ENCODE measurements around the gene AGAP5.

AGAP5 gene

DNA sequence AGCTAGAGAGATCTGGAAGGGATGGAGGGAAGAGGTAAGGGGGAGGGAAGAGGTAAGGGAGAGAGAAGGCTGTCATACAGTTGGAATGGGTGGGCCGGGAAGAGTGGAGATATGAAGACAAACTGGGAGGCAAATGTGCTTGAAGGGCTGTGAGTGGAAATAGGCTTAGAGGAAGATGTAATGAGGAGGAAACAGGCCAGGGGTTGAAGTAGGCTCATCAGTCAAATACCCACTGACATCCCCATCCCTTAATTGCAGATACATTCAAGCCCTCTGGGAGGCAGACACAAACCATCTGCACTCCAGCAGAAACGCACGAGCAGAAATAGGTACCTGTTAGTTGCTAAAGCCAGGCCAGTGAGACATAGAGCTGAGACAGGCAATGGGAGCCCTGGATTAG, 44.2 kb downstream of the AGAP5 start:
- peak; percentile 38 for DNase-seq (ENCODE audit: low read depth, low spot score)

DNA sequence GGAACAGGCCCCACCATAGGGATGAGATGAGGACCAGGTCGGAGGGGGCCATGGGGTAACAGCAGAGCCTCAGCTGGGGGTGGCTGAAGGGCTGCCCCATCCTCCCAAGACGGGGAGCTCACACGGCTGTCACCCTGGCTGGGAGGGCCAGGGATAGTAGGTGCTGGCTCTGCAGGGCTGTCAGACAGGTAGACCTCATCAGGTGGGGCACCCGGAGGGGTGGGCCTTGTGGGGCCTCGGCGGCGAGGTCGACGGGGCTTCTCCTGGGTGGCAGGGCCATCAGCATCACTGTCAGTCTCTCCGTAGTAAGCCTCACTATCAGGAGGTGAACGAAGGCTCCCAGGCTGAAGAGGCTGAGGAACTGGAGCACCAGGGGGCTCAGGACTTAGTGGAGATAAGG, 44.7 kb downstream of the AGAP5 start:
- DNase-seq (ENCODE audit: low read depth, low spot score), result no peak

DNA sequence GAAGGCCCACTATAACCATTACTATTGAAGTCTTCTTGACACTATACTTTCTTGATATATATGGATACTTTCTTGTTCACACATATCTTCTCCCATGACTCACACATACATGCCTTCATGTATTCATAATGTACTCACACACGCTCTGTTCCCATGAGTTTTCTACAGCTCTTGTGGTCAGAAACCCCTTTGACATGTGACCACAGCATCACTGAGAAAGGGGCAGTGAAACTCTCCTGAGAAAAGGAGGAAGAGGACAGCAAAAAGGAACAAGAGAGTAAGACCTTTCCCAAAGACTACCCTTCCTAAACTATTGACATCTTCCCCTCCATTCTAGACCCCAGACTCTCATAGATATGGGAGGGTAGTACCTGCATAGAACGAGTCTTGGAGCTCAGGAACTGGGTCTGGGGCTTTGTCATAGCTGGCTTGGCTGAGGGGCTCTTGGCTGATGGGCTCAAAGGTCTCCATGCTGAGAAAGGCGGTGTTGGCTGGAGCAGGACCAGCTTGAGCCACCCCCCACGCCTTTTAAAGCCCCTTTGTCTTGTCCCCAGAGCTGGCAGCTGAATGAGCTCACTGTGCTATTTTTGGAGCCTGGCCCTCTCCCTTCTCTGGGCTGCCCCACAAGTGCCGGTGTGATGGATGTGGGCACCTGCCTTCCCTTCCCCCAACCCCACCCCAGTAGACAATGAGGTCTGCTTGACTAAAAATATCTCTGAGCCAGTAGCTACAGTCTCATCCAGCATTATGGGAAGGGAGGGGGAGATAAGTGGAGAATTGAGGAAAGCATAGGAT, 47.2 kb downstream of the AGAP5 start:
- peak; percentile 50 for DNase-seq (ENCODE audit: low read depth, low spot score)

DNA sequence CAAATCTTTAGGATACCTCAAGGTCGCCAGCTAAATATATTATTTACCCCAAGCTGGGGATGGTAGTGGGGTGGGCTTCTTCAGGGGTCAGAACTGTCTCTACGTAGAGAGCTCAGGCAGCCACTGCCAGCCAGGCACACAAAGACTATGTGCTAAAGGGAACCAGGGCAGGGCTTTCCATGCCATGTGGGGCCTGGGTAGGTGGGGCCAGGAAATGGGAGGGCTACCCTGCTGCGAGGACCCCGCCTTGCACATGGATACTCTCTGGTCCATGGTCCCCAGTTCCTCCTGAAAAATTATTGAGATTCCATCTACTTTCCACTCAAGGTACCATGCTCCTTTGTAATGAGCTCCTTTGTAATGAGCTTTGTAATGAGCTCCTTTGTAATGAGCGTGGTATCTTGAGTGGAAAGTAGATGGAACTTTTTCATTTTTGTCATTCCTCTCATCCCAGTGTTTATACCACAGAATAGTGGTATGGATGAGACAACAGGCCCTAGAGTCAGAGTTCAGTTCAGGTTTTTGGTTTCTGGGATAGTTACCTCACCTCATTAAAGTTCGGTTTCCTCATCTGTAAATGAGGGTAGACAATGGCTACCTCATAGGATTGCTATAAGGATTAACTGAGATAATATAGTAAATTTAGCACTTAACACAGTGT, 47.9 kb downstream of the AGAP5 start:
- no peak for DNase-seq (ENCODE audit: low read depth, low spot score)

DNA sequence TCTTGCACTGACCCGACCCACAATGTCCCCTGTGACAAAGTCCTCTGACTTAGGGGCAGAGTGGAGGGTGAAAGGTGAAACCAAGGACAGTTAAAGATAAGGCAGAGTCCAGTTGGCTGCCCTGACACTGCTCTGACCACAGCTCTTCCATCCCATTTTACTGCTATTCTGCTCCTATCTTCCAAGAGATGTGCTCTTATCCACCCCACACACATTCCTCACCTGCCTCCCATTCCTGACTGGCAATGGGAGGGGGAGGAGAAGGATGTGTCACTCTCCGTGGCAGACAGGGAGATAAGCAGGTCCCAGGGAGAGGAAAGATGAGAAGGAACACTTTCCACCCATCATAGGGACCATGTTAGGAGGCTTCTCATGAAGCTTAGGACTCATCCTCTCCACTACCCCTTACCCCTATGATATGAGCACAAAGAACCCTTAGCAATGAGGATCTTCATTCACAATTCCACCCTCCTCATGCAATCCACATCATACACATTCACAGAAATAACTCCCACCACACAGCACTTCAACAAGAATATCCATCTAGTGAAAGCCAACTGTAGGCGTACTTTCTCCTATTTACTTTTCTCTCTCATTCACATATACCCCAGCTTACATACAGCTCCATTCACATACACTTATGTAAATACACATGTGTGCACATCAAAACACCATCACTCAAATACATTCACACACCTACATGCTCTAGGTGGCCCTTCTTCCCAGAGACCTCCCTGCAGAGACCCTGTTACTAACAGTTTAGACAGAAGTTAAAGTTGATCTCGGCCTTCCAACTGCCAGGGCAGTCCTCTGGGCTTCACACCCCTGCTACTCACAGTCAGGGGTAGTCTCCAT, 48.7 kb downstream of the AGAP5 start:
- peak; percentile 56 for DNase-seq (ENCODE audit: low read depth, low spot score)

DNA sequence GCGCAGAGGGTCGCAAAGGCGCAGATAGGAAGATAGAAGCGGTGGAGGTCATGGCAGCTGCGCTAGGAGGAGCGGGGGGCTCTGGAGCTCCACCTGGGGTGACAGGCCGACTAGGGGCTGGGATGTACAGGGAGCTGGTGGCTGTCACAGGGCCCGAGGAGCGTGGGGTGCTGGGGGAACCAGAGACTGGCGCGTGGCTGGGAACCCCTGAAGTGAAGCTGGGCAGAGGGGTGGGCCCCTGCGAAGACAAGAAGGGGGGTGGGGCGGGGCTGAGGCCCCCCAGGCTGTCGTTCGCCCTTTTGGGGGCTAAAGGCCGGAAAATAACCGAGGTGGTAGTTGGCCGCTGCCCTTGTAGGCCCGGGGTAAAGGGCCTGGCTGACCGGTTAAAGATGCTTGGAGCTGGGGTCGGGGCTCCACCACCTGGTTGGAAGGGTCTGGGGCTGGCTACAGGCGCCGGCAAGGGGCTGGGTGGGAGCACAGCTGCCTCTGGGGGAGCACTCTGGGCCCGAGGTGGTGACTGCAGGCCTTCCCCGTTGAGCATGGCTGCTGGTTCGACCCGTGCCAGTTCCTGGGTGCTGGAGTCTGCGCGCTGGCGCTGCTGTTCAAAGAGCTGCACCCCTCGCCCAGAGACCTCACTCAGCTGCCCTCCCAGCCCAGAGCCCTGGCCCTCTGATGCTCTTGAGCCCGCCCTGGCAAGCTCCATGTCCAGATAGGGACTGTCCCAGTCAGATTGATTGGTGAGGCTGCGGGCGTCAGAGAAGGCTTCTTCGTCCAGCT, 49.8 kb downstream of the AGAP5 start:
- no peak for DNase-seq (ENCODE audit: low read depth, low spot score)

DNA sequence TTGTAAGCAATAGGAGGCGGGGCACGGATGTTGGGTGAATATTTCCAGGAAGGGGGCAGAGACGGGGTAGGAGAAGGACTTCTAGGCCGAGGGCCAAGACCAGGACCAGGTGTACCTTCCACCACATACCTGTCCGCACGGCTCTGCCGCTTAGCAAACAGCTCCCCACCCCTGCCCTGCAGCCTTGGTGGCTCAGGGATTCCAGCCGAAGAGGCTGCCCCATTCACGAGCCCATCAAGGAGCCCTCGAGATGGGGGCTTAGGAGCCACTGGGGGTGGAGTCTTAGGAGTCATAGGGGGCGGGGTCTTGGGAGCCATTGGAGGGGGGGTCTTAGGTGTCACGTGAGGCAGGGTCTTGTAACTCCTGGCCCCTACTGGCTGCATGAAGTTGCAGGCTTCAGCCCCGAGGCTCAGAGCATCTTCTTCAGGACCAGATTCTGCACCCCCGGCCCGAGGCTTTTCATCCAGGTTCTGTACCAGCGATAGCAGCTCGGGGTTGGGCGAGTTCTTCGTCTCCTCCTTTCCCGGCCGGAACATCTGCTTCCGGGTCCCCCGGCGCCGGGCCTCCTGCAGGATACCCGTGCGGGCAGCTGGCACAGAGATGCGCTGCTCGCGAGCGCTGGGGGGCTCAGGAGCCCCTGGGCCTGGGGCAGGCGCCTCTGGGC, 50.6 kb downstream of the AGAP5 start:
- DNase-seq (ENCODE audit: low read depth, low spot score), result peak; percentile 88

DNA sequence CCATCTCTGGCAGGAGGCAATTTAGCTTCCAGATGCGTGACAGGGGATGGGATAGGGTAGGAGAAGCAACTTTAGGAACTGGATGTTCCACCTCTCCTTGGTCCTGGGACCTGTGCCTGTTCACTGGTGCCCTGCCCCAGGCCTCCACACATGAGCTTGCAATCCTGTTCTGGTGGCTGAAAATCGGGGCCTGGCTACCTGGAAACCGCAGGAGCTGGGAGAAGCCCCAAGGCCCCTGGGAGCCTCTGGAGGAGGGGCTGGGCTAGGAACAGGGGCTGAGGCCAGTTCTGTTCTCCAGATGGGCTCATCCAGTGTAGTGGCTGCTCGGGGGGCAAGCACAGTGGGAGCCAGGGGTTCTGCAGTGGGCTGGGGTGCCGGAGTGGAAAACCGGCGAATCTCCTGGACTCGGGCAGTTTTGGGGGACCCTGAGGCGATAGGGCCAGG, 51.3 kb downstream of the AGAP5 start:
- DNase-seq (ENCODE audit: low read depth, low spot score), result peak; percentile 45

DNA sequence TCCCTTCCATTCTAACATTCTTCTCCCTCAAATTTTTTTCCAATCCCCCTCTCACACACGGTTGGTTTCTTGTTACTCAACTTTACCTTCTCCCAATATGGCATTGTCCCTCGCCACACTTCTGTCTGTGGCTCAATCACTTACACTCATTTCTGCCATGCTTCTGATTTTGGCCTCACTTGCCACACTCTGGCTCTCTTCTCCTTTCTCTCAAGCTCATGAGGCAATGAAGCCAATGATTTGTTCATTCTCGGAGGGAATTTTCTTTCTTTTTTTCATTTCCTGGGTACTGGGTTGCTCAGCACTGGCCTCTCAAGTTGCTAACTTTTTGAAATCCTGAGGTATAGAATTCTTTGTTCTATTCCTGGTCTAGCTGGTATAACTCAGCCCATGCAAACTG, 52.7 kb downstream of the AGAP5 start:
- no peak for DNase-seq (ENCODE audit: low read depth, low spot score)

DNA sequence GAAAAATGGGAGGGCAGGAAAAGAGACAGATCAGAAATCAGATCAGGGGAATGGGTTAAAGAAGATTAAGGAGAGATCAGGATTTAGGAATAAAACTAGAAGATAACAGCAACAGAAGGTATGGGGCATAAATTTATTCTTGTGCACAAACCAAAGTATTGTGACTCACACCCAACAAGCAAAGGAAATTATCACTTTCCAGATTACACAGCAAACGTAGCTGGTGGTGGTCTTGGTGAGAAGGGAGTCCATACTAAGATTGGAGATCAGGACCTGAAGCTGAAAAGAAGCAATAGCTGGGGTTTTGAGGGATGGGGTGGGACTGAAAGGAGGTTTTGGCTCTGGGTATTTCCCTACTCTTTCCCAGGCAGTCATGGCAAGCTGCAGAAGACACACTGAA, 53.1 kb downstream of the AGAP5 start:
- DNase-seq (ENCODE audit: low read depth, low spot score), result no peak

DNA sequence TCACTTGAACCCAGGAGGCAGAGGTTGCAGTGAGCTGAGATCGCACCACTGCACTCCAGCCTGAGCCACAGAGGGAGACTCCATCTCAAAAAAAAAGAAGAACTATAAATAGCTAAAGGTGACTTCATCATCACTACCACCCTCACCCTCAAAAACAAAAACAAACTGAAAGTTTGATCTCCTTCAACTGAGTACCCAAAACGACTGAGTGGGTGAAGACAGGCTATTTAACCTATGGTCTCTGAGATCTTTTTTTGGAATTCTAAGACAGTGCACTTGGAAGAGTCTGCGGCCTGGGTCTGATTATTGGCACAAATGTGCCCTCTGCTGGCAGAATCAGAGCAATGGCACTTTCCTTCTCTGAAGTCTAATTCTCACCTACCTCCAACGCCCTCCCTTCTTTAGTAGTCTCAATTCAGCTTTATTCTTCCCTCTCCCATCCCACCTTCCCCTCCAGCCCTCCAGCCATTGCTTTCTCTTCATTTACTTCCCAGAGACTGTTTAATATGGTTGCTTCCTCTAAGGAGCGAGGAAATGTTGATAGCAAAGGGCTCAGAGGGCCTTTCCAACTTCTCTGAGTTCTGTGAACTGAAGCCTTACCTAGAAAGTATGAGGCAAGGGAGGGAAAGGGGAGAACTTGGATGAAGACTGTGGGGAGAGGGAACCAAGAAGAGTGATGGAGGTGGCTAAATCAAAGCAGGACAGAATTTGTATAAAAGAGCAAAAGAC, 53.7 kb downstream of the AGAP5 start:
- DNase-seq (ENCODE audit: low read depth, low spot score), result peak; percentile 78

DNA sequence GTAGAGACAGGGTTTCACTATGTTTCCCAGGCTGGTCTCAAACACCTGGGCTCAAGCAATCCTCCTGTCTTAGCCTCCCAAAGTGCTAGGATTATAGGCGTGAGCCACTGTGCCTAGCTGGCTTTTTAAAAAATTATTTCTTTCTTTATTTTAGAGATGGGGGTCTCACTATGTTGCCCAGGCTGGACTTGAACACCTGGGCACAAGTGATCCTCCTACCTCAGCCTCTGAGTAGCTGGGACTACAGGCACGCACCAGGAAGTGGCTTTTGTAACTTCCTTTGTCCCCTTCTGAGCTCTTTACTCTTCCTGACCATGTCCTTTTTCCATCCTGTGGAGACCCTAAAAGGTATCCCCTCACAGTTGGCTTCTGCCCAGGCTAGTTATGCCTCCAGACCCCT, 54.5 kb downstream of the AGAP5 start:
- no peak for DNase-seq (ENCODE audit: low read depth, low spot score)

DNA sequence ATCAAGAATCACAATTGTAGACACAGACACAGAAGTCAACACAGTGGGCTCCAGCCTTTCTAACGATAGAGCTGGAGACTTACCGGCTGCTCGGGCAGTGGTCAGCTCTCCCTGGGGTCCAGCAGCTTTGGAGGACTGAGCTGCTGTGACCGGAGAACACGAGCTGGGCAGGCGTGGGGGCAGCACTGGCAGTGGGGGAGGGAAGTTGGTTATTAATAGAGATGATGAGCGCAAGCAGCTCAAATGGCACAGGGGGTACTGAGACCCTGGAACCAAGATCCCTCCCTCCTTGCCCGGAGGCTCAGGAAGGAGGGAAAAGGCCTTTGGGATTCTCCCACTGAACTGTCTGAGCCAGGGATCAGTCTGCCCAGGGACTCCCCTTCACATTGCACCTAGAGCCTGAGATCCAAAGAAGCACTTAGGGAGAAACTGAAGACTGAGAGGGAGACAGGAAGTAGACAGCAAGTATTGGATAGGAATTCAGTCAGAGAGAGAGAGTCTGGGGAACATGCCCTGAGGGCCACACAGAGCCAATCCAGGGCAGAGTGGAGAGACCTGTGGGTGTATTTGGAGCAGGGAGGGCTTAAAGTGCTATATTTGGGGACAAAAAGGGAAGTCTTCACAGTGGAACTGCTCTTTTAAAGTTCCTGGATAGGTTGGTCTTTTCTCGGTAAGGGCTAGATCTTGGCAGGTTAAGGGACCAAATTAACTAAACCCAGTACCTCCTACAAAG, 56.4 kb downstream of the AGAP5 start, which contains the start of gene MYOZ1:
TSS of gene MYOZ1 (minus strand) at position 147 of the 733 bp plus-strand sequence. CDS start 1,457 bp downstream, outside the sequence.
- peak; percentile 68 for DNase-seq (ENCODE audit: low read depth, low spot score)

DNA sequence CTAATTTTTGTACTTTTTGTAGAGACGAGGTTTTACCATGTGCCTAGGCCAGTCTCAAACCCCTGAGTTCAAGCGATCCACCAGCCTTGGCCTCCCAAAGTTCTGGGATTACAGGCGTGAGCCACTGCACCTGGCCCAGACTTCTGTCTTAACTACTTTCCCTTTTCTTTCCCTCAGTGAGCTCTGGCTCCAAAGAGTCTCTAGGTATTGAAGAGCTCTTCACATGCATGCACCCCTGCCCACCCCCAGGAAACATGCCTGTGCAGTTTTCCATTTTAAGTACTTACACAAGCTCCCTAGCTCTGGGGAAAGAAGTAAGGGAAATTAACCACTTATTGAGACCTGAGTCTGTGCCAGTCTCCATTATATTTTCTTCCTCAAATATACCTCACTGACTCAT, 58.6 kb downstream of the AGAP5 start:
- DNase-seq (ENCODE audit: low read depth, low spot score), result no peak

DNA sequence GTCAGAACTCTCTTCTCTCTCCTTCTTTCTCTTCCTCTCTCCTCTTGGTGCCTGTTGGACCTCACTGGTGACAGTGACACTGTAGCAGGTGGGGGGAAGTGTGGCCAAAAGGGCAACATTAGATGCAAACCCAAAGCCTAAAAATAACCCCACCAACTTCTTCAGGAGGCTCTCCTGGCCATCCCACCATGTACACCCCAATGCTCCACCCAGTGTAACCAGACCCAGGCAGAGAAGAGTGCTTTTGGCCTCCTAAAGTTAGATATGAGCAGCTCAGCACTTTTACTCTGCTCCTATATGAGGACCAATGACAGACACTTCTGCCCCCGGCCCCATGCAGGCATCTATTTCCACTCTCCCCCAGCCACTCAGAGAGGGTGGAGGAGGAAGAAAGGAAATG, 62.1 kb downstream of the AGAP5 start:
- DNase-seq (ENCODE audit: low read depth, low spot score), result no peak

DNA sequence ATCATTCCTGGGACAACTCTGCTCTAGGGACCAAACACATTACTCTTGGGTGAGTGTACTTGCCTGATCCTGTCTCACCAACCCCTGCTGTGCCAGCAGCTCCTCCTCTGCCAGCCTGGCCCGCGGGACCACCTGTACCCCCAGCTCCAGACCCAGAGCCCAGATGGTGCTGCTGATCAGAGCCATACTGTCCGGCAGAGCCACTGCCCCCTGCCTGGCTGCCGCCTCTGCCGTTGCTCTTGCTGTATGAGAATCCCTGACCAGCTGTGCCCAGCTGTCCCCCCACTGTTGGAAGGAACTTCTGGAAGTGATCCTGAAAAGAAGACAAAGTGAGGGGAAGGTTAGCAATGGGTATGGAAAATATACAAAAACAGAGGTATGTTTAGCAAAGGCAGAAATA, 63.5 kb downstream of the AGAP5 start:
- DNase-seq (ENCODE audit: low read depth, low spot score), result no peak

DNA sequence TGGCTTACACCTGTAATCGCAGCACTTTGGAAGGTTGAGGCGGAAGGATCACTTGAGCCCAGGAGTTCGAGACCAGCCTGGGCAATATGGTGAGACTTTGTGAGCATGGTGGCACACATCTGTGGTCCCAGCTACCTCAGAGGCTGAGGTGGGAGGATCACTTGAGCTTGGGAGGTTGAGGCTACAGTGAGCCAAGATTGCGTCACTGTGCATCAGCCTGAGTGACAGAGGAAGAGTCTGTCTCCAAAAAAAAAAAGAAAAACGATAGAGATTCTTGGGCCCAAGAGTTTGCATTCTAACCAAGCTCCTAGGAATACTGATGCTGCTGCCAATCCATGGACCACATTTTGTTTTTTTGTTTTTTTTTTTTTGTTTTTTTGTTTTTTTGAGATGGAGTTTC, 68.7 kb downstream of the AGAP5 start:
- no peak for DNase-seq (ENCODE audit: low read depth, low spot score)

DNA sequence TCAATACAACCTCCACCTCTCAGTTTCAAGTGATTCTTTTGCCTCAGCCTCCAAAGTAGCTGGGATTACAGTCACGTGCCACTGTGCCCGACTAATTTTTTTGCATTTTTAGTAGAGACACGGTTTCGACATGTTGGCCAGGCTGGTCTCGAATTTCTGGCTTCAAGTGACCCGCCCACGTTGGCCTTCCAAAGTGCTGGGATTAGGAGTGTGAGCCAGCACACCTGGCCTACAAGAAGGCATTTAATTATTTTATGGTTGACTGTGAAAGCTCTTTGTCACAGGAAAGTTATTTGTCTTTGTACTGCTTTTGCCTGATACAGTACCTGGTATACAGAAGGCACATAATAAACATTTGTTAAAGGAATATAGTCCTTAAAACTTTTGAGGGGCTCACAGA, 69.5 kb downstream of the AGAP5 start:
- DNase-seq (ENCODE audit: low read depth, low spot score), result no peak

DNA sequence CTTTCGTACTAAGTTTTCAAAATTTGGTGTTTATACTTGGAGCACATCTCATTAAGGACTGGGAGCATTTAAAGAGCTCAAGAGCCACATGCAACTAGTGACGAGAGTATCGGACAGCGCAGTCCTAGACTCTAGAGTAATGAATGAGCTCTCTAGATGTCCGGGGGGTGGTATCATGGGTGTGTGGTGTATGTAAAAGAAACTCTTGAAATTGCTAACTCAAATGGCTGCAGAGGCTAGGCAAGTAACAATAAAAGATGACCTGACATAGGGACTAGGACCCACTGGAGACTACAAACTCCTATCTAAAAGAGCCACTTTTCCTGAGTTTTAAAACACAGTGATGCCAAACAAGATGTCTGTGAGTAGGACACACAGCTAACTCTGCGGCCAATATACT, 70.6 kb downstream of the AGAP5 start:
- DNase-seq (ENCODE audit: low read depth, low spot score), result no peak

Data from ELF-1 (cell line).